Fibroblast of skin of left quadriceps (primary cell): ENCODE measurements around the gene FAM124A.

Experiments used
- DNase-seq, 2 experiments: peaks; one replicate each; pipeline ENCODE4 v3.0.0-alpha.2; 2013; ENCODE audit warnings: low read depth in 2 of 2

The FAM124A gene

DNA sequence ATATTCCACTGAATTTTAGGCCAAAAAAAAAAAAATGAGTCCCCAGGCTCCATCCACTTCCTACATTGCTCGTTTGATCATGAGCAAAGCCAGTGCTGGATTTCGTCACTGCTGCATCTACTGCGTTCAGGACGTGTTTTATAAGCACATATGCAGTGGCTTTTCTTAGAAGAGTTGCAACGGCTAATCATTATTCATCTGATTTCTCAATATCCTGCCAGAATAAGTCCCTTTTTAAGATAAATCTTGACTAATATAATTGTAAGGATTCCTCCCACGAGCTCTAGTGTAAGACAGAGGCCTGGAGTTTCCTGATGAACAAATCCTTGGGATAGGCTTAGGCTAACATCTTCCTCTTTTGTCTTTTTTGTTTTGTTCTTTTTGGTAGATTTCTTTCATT is 19.5 kb downstream of the FAM124A start:
- DNase-seq, result no peak

DNA sequence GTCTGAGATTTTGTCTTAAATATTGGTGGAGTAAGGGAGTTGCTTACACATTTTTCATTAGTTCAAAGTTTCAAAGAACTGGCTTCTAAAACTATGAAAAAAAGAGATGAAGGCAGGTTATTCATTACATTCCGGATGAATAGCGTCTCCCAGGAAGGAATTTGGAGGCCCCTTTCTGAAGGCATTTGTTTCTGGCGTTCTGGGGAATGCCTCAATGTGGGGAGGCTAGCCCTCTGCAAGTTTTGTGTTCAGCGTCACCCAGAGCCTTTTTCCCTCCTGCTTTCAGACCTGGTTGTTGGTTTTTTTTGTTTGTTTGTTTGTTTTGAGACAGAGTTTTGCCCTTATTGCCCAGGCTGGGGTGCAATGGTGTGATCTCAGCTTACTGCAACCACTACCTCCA is 21.0 kb downstream of the FAM124A start:
- DNase-seq, result no peak

DNA sequence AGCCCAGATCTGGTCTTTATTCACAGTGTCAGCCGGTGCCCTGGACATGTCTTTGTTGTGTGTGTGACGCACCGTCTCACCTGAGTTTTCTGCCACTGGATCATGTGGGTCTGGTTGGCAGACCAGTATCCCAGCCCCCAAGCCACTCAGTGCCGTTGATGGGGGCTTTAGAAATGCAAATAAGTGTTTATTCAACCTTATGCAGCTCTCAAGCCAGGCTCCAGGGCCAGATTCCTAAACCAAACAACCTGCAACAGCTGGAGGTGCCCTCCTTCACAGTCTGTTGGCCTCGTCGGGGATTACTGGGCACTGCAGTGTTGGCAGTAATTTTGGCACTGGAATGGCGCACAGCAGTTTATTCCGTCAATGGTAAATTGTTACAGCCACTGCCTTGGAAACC is 21.6 kb downstream of the FAM124A start:
- no peak for DNase-seq

DNA sequence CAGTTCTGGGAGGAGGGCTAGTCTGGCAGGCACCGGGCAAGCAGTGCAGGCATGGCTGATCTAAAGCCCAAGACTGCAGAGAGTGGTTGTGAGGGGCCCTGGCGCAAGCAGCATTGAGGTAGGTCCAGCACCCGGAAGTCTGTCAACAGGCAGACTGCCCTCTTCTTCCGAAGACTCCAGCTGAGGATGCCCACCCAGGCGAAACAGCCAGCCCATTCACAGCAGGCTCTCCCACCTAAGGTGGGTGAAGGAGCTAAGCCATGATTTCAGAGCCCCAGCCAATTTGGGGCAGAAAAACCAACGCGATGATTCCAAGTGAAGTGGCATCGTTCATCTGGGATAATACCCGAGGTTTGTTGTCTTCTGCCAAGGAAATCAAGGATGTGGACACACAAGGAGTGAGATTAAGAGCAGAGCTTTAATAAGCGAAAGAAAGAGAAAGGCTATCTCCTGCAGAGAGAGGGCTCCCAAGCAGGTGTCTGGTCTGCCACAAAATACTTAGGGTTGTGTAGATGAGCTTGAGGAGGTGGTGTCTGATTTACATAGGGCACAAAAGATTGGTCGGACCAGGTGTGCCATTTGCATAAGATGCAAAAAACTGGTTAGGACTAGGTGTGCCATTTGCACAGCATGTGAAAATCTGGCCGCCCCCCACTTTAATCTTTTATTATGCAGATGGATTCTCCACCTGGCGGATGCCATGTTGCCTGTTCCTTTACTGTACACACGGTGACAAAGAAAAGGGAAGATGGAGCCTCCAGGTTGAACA is 22.6 kb downstream of the FAM124A start:
- DNase-seq, result no peak

DNA sequence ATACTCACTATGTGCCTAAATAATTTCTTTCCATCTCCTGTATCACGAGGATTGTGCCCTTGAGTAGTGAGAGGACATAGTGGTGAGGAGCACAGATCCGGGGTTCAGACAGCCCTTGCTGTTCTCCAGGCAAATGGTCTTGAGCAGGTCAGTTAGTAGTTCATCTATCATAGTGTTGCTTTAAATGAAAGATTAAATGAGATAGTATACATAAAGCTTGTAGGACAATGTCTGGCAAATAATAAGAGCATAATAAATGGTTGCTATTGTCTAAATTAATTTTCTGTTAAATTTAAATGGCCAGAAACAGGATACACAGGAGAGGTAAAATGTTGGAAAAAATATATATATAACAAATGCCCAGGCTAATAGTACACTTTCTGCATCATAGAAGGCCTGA is 23.4 kb downstream of the FAM124A start:
- DNase-seq, result no peak

DNA sequence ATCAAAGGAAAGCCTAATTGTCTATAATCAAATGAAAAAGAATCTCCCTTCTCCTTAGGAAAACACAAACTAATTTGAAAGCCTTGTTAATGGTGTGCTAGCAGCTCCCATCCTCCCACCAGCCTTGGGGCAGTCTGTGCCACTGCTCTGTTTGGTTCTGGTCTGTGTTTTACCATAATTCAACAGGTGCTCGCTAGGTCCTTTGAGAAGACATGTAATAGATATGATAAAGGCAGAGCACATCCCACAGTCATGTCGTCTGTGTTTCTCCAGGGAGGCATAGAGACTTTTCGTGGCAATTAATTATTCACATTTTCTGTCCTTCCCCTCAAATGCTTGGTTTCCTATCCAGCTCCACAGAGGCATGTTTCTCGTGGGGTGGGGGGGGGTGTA is 23.8 kb downstream of the FAM124A start:
- DNase-seq, result no peak

DNA sequence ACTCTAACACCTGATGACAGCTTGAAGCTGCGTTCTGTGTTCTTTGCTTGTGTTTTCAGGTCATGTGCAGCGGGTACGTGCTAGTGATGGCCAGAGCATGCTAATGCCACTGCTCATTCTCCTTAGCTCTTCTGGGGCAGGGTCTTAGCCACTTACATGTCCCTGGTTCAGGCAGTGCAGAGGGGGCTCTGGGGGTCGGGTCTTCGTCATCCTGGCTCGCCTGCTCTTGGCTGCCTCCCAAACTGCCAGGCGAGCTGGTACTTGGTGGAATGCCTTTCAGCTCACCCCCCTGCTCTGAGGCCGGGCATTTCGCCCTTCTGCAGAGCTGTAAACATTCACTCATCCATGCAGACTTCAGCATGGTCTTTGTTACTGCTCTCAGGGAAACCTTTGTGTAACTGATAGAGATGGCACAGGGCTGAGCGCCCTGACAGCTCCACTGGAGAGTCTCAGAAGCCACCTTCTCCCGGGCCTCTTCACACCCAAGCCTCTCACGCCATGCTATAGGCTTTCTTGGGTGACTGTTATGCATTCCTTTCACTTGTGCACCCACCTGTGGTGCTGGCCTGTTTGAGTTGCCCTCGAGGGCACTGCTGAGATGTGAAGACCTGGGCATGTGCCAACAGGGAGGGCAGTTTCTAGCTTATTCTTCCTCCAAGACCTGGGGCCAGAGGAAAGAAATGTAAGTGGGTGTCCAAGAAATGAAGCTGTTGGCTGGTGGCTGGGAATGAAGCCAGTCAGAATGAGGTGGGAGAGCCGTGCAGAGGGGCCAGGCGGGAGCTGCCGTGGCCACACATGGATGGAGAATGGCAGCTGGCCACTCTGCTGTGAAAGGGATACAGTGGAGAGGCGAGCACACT is 24.4 kb downstream of the FAM124A start:
- DNase-seq, result no peak

DNA sequence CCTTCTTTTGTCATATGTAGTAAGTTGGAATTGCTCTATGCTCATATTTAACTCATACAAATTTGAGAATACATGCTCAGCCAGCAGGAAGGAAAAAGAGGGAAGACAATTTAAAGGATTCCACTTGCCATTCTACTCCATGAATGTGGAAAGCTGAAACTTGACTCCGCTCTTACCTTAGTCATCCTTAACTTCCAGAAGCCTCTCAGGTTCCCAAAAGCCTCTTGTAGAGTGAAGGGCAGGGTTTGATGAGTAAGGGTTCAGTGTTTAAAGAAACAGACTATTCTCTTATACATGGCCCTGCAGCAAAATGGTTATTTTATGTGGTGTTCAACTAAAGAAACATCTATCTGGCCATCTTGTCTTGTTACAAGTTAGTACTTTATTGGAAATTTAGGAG is 27.1 kb downstream of the FAM124A start:
- DNase-seq, result no peak

DNA sequence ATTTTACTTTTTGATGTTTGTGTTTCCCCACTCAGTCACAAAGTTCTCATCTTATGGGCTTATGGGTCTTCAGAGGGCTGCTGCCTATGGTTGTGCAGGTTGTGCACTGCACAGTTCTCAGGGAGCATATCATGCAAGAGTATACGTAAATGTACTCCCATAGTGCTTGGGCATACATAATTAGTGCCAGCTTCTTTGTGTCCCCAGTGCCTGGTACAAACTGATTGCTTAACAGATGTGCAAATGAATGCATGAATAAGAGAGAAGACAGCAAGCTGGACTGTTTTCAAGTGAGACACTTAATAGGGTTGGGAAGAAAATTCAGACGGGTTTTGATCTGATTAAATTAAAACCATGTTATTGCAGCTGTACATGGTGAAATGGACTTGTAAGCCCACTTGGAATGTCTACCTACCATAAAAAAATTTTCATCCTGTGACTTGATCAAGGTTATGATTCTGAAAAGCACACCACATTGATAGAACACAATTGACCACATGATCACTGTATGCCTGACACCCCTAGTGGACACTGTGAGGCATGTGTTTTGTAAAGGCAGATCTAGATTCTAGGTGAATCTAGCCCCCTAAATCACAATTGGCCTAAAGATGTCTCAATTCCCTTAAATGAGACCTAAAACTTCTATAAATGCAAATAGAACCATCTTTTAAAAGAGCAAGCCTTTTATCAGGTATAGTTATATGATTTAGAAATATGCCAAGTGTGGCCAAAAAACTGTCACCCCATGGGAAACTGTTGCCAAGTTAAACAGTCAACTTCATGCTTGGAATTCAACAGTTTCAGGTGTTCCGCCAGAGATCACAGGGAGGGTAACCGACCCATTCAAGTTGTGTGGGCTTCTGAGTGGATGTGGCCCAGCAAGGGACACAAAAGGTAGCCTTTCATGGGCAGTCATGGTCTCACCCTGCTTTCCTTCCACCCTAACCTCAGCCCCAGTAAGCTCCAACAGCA is 27.9 kb downstream of the FAM124A start:
- no peak for DNase-seq

DNA sequence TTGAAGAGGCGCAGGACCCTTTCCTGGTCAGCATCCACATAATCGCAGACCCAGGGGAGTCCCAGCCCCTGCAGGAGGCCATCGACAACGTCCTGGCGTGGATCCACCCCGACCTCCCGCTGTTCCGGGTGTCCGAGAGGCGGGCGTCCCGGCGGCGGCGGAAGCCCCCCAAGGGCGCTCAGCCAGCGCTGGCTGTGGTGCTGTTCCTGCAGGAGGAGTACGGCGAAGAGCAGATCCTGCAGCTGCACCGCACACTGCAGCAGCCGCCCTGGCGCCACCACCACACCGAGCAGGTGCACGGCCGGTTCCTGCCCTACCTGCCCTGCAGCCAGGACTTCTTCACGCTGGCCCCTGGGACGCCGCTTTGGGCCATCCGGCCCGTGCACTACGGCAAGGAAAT is 29.3 kb downstream of the FAM124A start:
- DNase-seq, result no peak

DNA sequence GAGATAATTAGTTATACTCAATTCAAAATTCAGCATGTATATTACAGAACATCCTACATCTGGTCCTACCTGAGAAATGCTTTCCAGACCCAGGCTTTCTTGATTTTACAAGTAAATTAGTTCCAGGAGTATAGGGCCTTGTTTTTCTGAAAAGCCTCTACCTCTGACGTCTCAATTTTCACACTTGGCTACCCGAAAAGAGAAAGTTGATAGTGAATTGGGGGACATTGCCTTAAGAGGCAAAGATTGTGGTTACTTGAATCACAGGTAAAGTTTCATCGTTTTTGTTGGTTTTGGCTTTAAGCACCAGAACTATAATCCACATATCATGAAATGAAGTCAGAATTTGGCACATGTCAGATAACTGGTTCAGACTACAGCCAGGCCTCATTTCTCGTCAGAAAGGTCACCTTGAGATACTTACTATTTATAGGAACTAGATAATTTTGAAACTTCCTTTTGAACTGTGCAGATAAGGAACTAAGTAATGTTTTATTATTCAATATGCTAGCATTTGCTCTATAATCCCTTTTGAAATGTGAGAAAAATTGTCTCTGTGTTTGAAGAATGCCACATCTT is 30.8 kb downstream of the FAM124A start:
- DNase-seq, result no peak

DNA sequence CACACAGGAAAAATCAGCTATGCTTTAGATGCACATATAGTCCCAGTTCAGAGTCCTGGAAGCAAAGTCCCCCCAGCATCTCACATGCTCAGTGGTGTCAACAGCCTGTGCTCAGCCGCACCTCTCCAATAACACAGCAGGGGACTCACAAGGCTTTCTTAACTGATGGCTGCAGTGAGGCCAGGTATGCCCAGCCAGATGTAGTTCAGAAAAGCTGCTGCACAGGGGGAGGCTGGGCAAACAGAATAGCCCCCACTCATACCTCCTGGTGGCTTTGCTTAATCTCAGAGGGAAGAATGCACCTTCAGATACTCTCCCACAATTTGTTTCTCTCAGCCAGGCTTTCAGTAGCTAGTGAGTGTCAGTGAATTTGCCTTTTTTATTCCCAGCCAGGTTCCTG is 33.4 kb downstream of the FAM124A start:
- DNase-seq, result no peak

DNA sequence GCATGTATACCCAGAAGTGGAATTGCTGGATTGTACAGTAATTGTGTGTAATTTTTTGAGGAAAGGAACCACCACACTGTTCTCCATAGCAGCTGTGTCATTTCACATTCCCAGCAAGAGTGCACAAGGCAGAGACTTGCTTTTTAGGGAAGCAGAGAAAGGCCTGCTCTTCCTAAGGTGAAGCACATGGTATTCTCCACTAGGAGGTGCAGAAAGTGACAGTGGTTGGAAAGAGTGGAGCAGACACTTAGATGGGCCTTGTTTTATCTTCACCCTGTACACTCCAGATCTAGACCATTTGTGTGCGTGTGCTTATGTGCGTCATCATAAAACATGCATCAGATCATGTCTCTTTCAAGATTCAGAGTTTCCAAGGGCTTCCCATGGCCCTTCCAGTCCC is 35.0 kb downstream of the FAM124A start:
- no peak for DNase-seq

DNA sequence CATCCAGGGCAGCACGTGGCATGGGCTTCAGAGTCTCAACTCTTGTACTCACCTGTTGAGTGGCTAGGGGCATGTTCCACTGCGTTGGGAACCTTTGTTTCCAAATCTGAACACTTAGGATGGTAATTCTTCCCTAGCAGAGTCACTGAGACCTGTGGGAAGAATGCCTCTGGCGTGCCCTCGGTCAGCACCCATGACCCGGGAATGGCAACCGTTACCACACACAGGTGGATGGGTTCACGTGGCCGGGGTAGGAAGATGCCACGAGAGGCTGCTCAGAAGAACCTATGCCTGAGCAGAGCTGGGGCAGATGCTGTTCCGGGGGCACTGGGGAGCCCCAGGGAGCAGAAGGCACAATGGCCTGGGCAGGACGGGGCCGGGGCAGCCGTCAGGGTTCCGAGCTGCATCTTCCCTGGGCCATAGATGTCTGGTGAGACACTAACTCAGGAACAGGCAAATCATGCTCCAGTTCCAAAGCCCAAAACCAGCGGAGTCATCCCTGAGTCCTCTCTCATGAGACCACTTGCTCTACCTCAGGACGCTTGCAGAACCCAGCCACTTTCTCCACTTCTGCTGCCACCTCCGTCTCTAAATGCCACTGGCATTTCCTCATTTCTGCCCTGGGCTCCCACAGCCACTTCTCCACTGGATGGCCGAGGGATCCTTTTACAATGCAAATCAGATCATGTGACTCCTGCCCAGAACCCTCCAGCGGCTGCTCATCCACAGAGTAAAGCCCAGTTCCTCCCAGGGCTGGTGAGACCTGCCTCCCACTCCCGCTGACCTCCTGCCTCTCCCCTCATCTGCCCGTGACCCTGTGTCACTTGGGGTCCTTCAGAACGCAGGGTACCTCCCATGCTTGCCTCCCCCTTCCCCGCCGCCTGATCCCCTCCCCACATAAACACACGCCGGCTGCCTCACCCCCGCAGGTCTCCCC is 36.7 kb downstream of the FAM124A start:
- DNase-seq, result no peak

DNA sequence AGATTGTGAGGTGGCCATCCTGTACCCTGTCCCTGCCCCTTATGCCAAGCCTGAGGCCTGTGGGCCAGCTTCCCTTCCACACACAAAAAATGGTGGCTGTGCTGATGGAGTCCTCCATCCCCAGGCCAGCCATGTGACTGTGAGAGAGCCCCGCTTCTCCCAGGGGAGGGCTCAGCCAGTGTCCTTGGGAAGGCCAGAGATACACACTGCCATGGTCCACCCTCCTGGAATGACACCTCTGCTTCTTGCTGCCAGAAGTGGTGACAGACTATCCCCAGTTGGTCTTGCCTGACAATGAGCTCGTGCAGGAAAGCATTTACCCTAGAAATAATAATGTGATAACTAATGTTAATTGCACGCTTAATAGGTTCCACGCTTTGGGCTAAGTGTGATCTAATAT is 38.0 kb downstream of the FAM124A start:
- DNase-seq, result no peak

DNA sequence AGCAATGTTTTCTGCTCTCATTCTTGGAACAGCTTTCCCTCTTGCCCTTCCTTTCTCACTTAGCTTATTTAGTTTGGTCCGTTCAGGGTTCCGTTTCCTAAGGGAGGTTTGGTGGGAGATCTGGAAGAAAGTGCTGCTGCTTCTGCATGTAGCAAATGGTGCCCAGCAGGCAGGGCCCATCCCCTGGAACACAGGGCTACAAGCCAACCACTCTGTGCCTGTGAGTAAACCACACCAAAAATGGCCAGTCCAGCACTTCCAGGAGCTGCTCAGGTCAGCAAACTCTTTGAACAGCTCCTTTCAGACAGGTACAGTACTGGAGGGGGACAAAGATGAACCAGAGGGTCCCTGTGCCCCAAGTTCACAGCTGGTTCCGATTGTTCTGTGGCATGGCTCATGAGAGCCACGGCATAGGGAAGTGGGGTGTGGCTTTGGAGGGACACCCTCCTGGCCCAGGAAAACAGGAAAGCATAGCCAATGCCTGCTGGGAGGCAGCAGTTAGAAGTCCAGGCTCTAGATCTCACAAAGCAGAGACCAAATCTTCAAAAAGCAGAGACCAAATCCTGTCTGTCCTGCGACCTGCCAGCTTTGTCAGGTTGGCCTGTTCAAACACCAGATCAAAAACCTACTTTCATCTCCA is 39.5 kb downstream of the FAM124A start:
- DNase-seq, result no peak

DNA sequence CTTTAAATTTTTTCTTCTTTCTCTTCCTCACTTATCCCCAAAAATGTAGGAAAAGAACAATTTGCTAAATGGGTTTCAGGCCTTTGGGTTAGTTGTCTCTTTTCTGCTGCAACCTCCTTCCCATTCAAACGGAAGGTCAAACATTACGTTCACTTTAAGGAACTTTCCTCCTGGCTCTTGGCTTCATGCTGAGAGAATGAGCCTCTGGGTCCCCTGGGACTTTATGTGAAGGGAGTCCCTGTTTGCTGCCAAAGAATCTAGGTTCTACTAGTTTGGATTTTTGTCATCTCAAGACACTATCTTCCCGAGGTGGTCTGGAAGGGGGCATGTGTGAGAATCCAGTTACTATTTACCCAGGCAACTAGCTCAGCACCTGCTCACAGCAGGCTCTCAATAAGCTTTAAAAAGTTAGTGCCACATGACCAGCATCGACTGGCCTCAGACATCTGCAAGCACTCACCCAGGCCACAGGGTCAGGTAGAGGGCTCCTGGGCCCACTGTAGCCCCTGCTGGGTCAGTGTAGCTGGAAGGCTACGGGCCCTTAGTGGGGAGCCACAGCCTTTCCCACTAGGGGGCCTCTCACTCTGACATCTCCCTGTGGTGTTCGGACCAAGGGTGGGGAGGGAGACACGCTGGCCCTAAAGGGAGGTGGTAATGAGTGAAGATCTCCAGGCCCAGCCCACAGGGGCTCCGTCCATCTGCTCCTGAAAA is 40.5 kb downstream of the FAM124A start:
- DNase-seq, result no peak

DNA sequence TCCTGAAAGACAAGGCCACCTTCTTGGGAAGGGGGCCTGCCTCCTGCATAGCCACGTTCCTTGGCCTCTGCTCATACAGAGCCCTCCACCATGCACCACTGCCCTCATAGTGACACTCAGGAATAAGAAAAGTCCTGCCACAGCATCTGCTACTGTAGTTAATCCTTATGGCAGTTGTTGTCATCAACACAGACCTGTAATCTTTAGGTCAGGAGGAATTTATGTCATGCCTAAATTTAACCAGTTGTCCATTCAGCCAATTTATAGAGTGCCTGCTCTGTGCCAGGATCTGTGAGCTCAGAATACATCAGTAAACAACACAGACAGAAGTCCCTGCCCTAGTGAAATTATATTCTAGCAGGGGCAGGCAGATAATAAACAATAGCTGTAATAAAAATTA is 44.4 kb downstream of the FAM124A start:
- no peak for DNase-seq

DNA sequence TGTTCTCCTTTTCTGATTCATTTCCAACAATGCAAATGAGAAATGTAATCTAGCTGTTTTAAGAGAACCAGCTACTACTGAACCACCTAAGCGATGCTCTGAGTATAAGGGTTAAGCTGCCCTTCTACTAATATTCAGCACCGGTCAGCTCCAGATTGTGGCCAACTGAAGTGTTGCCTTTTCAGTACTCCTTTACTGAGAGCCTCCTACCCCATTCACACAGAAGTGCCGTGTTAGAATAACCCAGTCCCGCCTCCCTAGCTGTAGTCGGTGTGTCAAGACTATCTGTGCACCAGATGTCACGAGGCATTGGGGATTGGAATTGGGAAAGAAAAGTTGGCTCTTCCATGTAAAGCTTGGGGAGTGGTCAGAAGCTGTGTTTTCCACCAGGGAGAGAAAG is 45.4 kb downstream of the FAM124A start:
- no peak for DNase-seq
